GM23338 (cell line): Measurements from ENCODE around the gene CEACAM21. TPM values are rescaled to one million over a fixed set of nuclear protein-coding genes. Genes with fewer than 3 reads are reported as not detected.
A peak's percentile ranks its signal among the peaks of the same experiment; 100 is the strongest.

Experiments used
- ATAC-seq: fragments of 200-7000 bp; cut with Tn5 transposase; 3 replicates; pipeline ENCODE4 v1.9.1; 2020
- DNase-seq: peaks from one replicate; pipeline ENCODE4 v3.0.0-alpha.2; 2015; ENCODE audit warnings: low spot score
- H2AFZ ChIP-seq: fragments of 200-600 bp; sonication (generic); 2 replicates; pipeline ENCODE4 v1.8.0; 2016; ENCODE audit warnings: antibody characterized with exemption, mild to moderate bottlenecking, moderate library complexity
- H3F3A ChIP-seq: fragments of 200-600 bp; sonication (generic); replicated peaks from 2 replicates; pipeline ENCODE4 v1.8.0; 2017; ENCODE audit warnings: antibody characterized with exemption, mixed run types, low read depth
- H3K27ac ChIP-seq: fragments of 200-600 bp; sonication (generic); 2 replicates; pipeline ENCODE4 v1.6.1; 2016; ENCODE audit warnings: low read depth
- H3K27me3 ChIP-seq: fragments of 200-600 bp; sonication (generic); 2 replicates; pipeline ENCODE4 v1.8.0; 2016; ENCODE audit warnings: mild to moderate bottlenecking, mixed run types, moderate library complexity; ENCODE audit not compliant: insufficient read depth
- H3K36me3 ChIP-seq: fragments of 200-600 bp; sonication (generic); 2 replicates; pipeline ENCODE4 v1.8.0; 2016; ENCODE audit warnings: mild to moderate bottlenecking; ENCODE audit not compliant: insufficient read depth
- H3K4me1 ChIP-seq: fragments of 200-600 bp; sonication (generic); 2 replicates; pipeline ENCODE4 v1.8.0; 2016; ENCODE audit warnings: mild to moderate bottlenecking, moderate library complexity; ENCODE audit not compliant: insufficient read depth
- H3K4me2 ChIP-seq: fragments of 200-600 bp; sonication (generic); 2 replicates; pipeline ENCODE4 v1.7.1; 2017; ENCODE audit warnings: mixed run types
- H3K4me3 ChIP-seq: fragments of 200-600 bp; sonication (generic); 2 replicates; pipeline ENCODE4 v1.6.1; 2016; ENCODE audit warnings: mixed run types
- H3K79me2 ChIP-seq: fragments of 200-600 bp; sonication (generic); replicated peaks from 2 replicates; pipeline ENCODE4 v1.8.0; 2017; ENCODE audit warnings: mild to moderate bottlenecking; ENCODE audit not compliant: insufficient read depth
- H3K9me2 ChIP-seq: fragments of 200-600 bp; sonication (generic); 2 replicates; pipeline ENCODE4 v1.8.0; 2017; ENCODE audit not compliant: insufficient read depth
- H4K20me1 ChIP-seq: fragments of 200-600 bp; sonication (generic); replicated peaks from 2 replicates; pipeline ENCODE4 v1.8.0; 2017; ENCODE audit warnings: mild to moderate bottlenecking; ENCODE audit not compliant: insufficient read depth
- H3K27ac Mint-ChIP-seq: 2 replicates; pipeline ENCODE4 v1.8.0; 2020; ENCODE audit warnings: inconsistent platforms, mild to moderate bottlenecking, moderate library complexity, mixed read lengths
- H3K27me3 Mint-ChIP-seq: 3 replicates; pipeline ENCODE4 v1.8.0; 2022; ENCODE audit warnings: low read depth, mild to moderate bottlenecking, moderate library complexity, mixed read lengths, inconsistent platforms; ENCODE audit not compliant: insufficient read depth, poor library complexity
- H3K36me3 Mint-ChIP-seq: 3 replicates; pipeline ENCODE4 v1.8.0; 2021; ENCODE audit warnings: low read depth, mild to moderate bottlenecking, inconsistent platforms, moderate library complexity, mixed read lengths
- H3K4me1 Mint-ChIP-seq: 3 replicates; pipeline ENCODE4 v1.8.0; 2020; ENCODE audit warnings: mild to moderate bottlenecking, inconsistent platforms, mixed read lengths
- H3K4me3 Mint-ChIP-seq: 3 replicates; pipeline ENCODE4 v1.8.0; 2021; ENCODE audit warnings: moderate library complexity, mild to moderate bottlenecking, inconsistent platforms, mixed read lengths
- H3K9me3 Mint-ChIP-seq: 3 replicates; pipeline ENCODE4 v1.8.0; 2020; ENCODE audit warnings: moderate library complexity, mild to moderate bottlenecking, inconsistent platforms, mixed read lengths
- POLR2AphosphoS5 ChIP-seq: IDR thresholded peaks from 2 replicates; pipeline ENCODE4 v1.6.1; 2016; ENCODE audit warnings: antibody characterized with exemption, low read depth
- ZNF114 ChIP-seq: fragments of 250-450 bp; sonication (Bioruptor Pico); IDR thresholded peaks from 2 replicates; pipeline ENCODE4 v1.5.0; 2020; ENCODE audit warnings: mild to moderate bottlenecking, moderate library complexity
- polyA plus RNA-seq: library from polyadenylated mRNA; unstranded; fragments of >200 nt; fragmentation: Nextera tagmentation; extraction: Ambion mirVana; gene quantifications from 2 replicates; pipeline ENCODE4 v1.2.1, GENCODE V29; 2016
- total RNA-seq: library from RNA; depleted of rRNA; stranded (reverse); fragments of >200 nt; shearing (Covaris generic); gene quantifications from 2 replicates; pipeline ENCODE4 v1.2.3, GENCODE V29; 2014
- TF ChIP-seq, protein P1 (sequence below), 2 experiments: fragments of 200-600 bp in 1 of 2; sonication (generic) in 1 of 2; conservative IDR thresholded peaks; 2 replicates each; pipeline versions ENCODE4 v1.5.1 to v1.6.1; 2016 to 2017; ENCODE audit warnings: antibody characterized with exemption in 2 of 2, low read depth in 2 of 2, mild to moderate bottlenecking in 2 of 2, moderate library complexity in 1 of 2
- TF ChIP-seq, protein P2 (sequence below): IDR thresholded peaks from 2 replicates; pipeline ENCODE4 v1.6.1; 2016; ENCODE audit warnings: antibody characterized with exemption
- TF ChIP-seq, protein P3 (sequence below): fragments of 250-450 bp; sonication (Bioruptor Pico); IDR thresholded peaks from 2 replicates; pipeline ENCODE4 v1.5.0; 2020; ENCODE audit warnings: mild to moderate bottlenecking, moderate library complexity

The CEACAM21 gene
- total and polyA plus RNA-seq, 2 experiments from 2014 or later = not detected

DNA sequence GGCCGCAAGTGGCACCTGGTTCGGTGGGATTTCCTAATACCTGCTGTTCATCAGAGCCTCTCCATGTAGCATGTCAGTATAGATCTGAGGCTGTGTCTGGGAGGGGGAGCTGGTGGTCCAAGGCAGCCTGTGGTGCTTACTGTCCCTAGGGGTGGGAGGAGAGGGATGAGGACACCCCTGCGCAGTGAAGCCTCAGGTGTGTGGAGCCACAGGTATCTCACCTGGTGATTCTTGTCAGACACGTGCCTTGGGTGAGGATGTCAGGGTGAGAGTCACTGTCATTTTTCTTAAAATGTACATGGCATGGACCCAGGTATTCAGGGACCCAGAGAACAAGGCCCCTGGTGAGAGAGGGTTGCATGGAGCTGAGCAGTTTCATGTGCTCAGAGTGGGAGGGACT, 39.2 kb downstream of the CEACAM21 start:
- H3K4me3 Mint-ChIP-seq = no peak overlapping the region
- H3K9me3 Mint-ChIP-seq = no peaks in the 10 kb centered on the region
- Histone ChIP-seq H3K27me3 (peaks cover 6% of the 10 kb centered on the region), H3K4me2 (no peak overlapping the region), H3K36me3 (no peaks in the 10 kb centered on the region), H3F3A (no peaks in the 10 kb centered on the region), H4K20me1 (no peaks in the 10 kb centered on the region), H3K4me3 (no peak overlapping the region), H3K79me2 (no peaks in the 10 kb centered on the region), H3K9me2 (no peaks in the 10 kb centered on the region), H3K4me1 (no peaks in the 10 kb centered on the region), H3K27ac (no peak overlapping the region), H2AFZ (no peak overlapping the region)
- no peak overlapping the region for H3K27ac Mint-ChIP-seq
- H3K4me1 Mint-ChIP-seq = no peaks in the 10 kb centered on the region; the same call in 2 of the 3 replicates
- peaks cover 13% of the 10 kb centered on the region for H3K27me3 Mint-ChIP-seq
- TF ChIP-seq, protein P1, sequence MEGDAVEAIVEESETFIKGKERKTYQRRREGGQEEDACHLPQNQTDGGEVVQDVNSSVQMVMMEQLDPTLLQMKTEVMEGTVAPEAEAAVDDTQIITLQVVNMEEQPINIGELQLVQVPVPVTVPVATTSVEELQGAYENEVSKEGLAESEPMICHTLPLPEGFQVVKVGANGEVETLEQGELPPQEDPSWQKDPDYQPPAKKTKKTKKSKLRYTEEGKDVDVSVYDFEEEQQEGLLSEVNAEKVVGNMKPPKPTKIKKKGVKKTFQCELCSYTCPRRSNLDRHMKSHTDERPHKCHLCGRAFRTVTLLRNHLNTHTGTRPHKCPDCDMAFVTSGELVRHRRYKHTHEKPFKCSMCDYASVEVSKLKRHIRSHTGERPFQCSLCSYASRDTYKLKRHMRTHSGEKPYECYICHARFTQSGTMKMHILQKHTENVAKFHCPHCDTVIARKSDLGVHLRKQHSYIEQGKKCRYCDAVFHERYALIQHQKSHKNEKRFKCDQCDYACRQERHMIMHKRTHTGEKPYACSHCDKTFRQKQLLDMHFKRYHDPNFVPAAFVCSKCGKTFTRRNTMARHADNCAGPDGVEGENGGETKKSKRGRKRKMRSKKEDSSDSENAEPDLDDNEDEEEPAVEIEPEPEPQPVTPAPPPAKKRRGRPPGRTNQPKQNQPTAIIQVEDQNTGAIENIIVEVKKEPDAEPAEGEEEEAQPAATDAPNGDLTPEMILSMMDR (conservative IDR thresholded peaks at IDR 0.05; ENCODE audit: low read depth in 2 of 2) = no peak
- TF ChIP-seq, protein P2, sequence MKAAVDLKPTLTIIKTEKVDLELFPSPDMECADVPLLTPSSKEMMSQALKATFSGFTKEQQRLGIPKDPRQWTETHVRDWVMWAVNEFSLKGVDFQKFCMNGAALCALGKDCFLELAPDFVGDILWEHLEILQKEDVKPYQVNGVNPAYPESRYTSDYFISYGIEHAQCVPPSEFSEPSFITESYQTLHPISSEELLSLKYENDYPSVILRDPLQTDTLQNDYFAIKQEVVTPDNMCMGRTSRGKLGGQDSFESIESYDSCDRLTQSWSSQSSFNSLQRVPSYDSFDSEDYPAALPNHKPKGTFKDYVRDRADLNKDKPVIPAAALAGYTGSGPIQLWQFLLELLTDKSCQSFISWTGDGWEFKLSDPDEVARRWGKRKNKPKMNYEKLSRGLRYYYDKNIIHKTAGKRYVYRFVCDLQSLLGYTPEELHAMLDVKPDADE = no peak
- no peaks in the 10 kb centered on the region for H3K36me3 Mint-ChIP-seq
- DNase-seq (no peak), ATAC-seq (no peak)

DNA sequence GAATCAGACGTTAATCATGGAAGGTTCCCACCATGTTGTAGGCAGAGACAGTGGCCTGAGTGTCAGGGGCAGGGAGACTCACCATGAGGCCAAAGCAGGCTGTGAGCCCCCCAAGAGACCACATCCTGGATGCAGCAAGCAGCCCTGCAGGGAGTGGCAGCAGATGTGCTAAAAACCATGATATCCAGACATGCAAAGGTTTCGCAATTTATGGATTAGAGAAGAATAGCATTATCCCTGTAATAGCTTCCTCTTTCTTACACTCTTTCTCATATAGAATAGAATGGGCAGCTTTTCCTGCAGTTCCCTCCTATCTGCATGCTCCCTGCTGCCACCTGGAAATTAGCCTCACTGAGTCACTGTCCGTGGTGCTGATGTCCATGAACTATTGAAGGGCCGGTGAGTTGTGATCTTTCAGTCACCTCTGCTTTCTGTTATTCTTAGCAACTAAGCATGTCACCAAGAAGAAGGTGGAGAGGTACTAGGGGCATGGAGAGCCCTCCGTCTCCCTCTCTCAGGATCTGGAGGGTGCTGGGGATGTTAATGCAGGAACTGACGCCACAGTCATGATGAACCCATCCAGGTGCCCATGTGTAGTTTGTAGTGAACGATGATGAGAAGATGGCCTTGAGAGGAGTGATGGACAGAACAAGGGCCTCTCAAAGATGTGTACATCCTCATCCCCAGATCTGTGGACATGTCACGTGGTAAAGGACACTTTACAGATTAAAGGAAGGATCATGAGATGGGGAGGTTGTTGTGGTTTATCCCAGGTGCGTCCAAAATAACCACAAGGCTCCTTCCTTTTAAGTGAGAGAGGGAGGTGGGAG, 41.0 kb downstream of the CEACAM21 start:
- DNase-seq = peak; percentile 81
- no peaks in the 10 kb centered on the region for H3K79me2 ChIP-seq
- H3F3A ChIP-seq = no peaks in the 10 kb centered on the region
- H3K27me3 ChIP-seq = no peaks in the 10 kb centered on the region
- no peaks in the 10 kb centered on the region for H4K20me1 ChIP-seq
- no peak overlapping the region for H3K27ac Mint-ChIP-seq
- no peaks in the 10 kb centered on the region; the same call in 2 of the 3 replicates for H3K4me1 Mint-ChIP-seq
- H3K9me3 Mint-ChIP-seq = no peaks in the 10 kb centered on the region
- H3K27me3 Mint-ChIP-seq = peaks cover 13% of the 10 kb centered on the region
- no peak overlapping the region for H3K4me3 ChIP-seq
- no peaks in the 10 kb centered on the region for H3K4me1 ChIP-seq
- no peaks in the 10 kb centered on the region for H3K36me3 ChIP-seq
- H3K27ac ChIP-seq = no peak overlapping the region
- H3K36me3 Mint-ChIP-seq = no peaks in the 10 kb centered on the region
- no peak overlapping the region for H3K4me3 Mint-ChIP-seq
- H3K9me2 ChIP-seq = no peaks in the 10 kb centered on the region
- H2AFZ ChIP-seq = no peak overlapping the region
- ATAC-seq = peak; percentile 81
- no peak overlapping the region for H3K4me2 ChIP-seq
- TF ChIP-seq, protein P2 = no peak
- TF ChIP-seq POLR2AphosphoS5 (no peak), ZNF114 (CRISPR knock-in tag) (no peak)
- TF ChIP-seq, protein P3, sequence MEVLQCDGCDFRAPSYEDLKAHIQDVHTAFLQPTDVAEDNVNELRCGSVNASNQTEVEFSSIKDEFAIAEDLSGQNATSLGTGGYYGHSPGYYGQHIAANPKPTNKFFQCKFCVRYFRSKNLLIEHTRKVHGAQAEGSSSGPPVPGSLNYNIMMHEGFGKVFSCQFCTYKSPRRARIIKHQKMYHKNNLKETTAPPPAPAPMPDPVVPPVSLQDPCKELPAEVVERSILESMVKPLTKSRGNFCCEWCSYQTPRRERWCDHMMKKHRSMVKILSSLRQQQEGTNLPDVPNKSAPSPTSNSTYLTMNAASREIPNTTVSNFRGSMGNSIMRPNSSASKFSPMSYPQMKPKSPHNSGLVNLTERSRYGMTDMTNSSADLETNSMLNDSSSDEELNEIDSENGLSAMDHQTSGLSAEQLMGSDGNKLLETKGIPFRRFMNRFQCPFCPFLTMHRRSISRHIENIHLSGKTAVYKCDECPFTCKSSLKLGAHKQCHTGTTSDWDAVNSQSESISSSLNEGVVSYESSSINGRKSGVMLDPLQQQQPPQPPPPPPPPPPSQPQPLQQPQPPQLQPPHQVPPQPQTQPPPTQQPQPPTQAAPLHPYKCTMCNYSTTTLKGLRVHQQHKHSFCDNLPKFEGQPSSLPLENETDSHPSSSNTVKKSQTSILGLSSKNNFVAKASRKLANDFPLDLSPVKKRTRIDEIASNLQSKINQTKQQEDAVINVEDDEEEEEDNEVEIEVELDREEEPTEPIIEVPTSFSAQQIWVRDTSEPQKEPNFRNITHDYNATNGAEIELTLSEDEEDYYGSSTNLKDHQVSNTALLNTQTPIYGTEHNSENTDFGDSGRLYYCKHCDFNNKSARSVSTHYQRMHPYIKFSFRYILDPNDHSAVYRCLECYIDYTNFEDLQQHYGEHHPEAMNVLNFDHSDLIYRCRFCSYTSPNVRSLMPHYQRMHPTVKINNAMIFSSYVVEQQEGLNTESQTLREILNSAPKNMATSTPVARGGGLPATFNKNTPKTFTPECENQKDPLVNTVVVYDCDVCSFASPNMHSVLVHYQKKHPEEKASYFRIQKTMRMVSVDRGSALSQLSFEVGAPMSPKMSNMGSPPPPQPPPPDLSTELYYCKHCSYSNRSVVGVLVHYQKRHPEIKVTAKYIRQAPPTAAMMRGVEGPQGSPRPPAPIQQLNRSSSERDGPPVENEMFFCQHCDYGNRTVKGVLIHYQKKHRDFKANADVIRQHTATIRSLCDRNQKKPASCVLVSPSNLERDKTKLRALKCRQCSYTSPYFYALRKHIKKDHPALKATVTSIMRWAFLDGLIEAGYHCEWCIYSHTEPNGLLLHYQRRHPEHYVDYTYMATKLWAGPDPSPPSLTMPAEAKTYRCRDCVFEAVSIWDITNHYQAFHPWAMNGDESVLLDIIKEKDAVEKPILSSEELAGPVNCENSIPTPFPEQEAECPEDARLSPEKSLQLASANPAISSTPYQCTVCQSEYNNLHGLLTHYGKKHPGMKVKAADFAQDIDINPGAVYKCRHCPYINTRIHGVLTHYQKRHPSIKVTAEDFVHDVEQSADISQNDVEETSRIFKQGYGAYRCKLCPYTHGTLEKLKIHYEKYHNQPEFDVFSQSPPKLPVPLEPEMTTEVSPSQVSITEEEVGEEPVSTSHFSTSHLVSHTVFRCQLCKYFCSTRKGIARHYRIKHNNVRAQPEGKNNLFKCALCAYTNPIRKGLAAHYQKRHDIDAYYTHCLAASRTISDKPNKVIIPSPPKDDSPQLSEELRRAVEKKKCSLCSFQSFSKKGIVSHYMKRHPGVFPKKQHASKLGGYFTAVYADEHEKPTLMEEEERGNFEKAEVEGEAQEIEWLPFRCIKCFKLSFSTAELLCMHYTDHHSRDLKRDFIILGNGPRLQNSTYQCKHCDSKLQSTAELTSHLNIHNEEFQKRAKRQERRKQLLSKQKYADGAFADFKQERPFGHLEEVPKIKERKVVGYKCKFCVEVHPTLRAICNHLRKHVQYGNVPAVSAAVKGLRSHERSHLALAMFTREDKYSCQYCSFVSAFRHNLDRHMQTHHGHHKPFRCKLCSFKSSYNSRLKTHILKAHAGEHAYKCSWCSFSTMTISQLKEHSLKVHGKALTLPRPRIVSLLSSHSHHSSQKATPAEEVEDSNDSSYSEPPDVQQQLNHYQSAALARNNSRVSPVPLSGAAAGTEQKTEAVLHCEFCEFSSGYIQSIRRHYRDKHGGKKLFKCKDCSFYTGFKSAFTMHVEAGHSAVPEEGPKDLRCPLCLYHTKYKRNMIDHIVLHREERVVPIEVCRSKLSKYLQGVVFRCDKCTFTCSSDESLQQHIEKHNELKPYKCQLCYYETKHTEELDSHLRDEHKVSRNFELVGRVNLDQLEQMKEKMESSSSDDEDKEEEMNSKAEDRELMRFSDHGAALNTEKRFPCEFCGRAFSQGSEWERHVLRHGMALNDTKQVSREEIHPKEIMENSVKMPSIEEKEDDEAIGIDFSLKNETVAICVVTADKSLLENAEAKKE (CRISPR knock-in tag) = no peak
